ENCODE results near the gene ZNF684.
"Not testable (repeated sequence)": the region's sequence is repeated elsewhere in the genome, so short reads cannot be mapped to it uniquely, and the experiment has no call there.

The ZNF684 gene

GRCh38 chr1:40574805-40575204 is 43.4 kb downstream of the ZNF684 start:
- not testable (repeated sequence) for DNase-seq (ENCODE audit: low read depth in 2 of 2)

GRCh38 chr1:40575336-40575735 is 43.9 kb downstream of the ZNF684 start:
- DNase-seq (ENCODE audit: low read depth in 2 of 2), result no peak

- DNase-seq (ENCODE audit: low read depth in 2 of 2), result no peak
These were observed 50.7 kb downstream of the ZNF684 start for GRCh38 chr1:40582116-40582515.

- DNase-seq (ENCODE audit: low read depth in 2 of 2), result no peak
These were observed 52.5 kb downstream of the ZNF684 start for GRCh38 chr1:40583980-40584379.

GRCh38 chr1:40588586-40588985 is 57.1 kb downstream of the ZNF684 start:
- DNase-seq (ENCODE audit: low read depth in 2 of 2), result no peak

- DNase-seq (ENCODE audit: low read depth in 2 of 2), result no peak
These were observed 60.8 kb downstream of the ZNF684 start for GRCh38 chr1:40592107-40592803.

GRCh38 chr1:40593449-40594186 is 62.2 kb downstream of the ZNF684 start:
- DNase-seq (ENCODE audit: low read depth in 2 of 2), result no peak

GRCh38 chr1:40594187-40594531 is 62.7 kb downstream of the ZNF684 start:
- DNase-seq (ENCODE audit: low read depth in 2 of 2), result no peak

- no peak for DNase-seq (ENCODE audit: low read depth in 2 of 2)
These were observed 64.2 kb downstream of the ZNF684 start for GRCh38 chr1:40595623-40596022.

Measured in activated CD4-positive, alpha-beta T cell treated with anti-CD3 and anti-CD28 coated beads for 24 hours (primary cell).